ENCODE measurements around the gene LBR. TPM values are rescaled to one million over a fixed set of nuclear protein-coding genes. Genes with fewer than 3 reads are reported as not detected.

LBR gene
- total and polyA plus RNA-seq, 11 donors = 4.3 to 37.8 (median 8.2) TPM

GRCh38 chr1:225466848-225467192 is 39.0 kb upstream of the LBR start:
- H3K9me3 ChIP-seq = no peaks in the 10 kb centered on the region
- H3K4me1 ChIP-seq = peaks cover 0 to 54% (median 27%) of the 10 kb centered on the region in 12 donors
- ATAC-seq (no peak), DNase-seq (no peak)
- peak overlapping the region in 5 of 12 donors; percentile 32 to 64 (median 52) for H3K4me3 ChIP-seq
- TF ChIP-seq POLR2A (IDR thresholded peaks at IDR 0.05) (no peak), CTCF (IDR thresholded peaks at IDR 0.05) (no peak)
- no peaks in the 10 kb centered on the region for H3K27me3 ChIP-seq
- H3K27ac ChIP-seq = peak overlapping the region in 7 of 12 donors; percentile 68 to 97 (median 86)
- intact Hi-C loops (cut with DNase I) = no loop called here
- no peaks in the 10 kb centered on the region for H3K36me3 ChIP-seq
- WGBS, 4 donors = 89 to 93% (median 91%) methylated on average over 4 of the region's 4 CpGs

GRCh38 chr1:225465793-225466517 is 38.1 kb upstream of the LBR start:
- Histone ChIP-seq H3K9me3 (no peaks in the 10 kb centered on the region), H3K27me3 (no peaks in the 10 kb centered on the region), H3K36me3 (no peaks in the 10 kb centered on the region), H3K4me1 (peaks cover 0 to 60% (median 28%) of the 10 kb centered on the region in 12 donors), H3K4me3 (no peak overlapping the region), H3K27ac (peak overlapping the region in 4 of 12 donors; percentile 30 to 97 (median 64))
- ATAC-seq (no peak), DNase-seq (no peak)
- WGBS, 4 donors = 87 to 92% (median 89%) methylated on average over 18 to 26 of the region's 26 CpGs
- TF ChIP-seq POLR2A (IDR thresholded peaks at IDR 0.05) (no peak), CTCF (IDR thresholded peaks at IDR 0.05) (no peak)
- intact Hi-C loops (cut with DNase I) = no loop called here

DNA sequence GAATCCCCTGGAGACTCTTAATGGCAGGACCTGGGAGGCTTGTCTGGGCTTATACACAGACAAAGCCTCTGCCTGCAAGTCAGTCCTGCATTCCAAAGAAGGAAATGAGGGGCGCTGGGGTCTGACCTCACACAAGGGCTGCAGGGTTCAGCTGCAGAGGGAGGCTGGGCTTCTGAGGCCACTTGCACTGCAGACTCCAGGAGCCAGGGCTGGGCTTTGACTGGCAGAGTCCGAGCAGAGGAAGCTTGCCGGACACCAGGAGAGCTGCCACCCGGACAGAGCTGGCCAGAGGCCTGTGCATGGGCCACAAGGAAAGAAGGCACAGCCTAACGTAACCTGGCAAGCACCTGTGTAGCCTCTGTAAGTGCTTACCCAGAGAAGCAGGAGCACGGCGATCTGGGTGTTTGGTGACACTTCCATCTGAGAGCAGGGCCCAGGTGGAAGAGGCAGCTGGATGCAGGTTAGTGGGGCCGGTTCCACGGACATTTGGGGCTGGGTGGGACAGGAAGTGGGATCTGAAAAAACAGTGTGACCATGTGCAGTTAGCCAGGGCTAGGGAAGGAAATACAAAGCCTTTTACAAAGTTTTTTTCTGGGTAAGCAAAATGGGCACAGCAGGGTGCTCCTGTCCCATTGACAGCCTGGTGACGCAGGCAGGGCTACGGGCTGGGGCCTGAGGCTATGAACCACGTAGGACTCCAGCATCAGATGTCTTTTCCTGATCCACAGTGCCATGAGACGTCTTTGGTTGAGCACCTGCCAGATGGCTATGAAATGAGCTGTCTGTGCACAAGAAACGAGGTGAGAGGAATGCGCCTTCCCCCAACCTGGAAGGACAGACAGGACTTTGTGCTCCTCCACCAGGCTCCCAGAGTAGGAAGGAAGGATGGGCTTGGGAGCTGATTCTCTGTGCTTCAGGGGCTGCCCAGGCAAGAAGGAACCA is 37.3 kb upstream of the LBR start:
- no peak for DNase-seq
- peak overlapping the region in 3 of 12 donors; percentile 30 to 90 (median 38) for H3K27ac ChIP-seq

More for the DNA sequence above, 37.3 kb upstream of the LBR start:
- H3K27me3 ChIP-seq = no peaks in the 10 kb centered on the region
- intact Hi-C loops (cut with DNase I) = no loop called here
- H3K9me3 ChIP-seq = no peaks in the 10 kb centered on the region
- H3K36me3 ChIP-seq = no peaks in the 10 kb centered on the region
- no peak for TF ChIP-seq POLR2A (IDR thresholded peaks at IDR 0.05)
- no peak for TF ChIP-seq CTCF (IDR thresholded peaks at IDR 0.05)
- no peak overlapping the region for H3K4me3 ChIP-seq
- no peak for ATAC-seq
- peaks cover 0 to 68% (median 28%) of the 10 kb centered on the region in 12 donors for H3K4me1 ChIP-seq
- 60 to 76% (median 67%) methylated on average over 15 of the region's 15 CpGs for WGBS, 4 donors

Data from heart left ventricle (tissue), 16 donors.